H1 (cell line): ENCODE results near the gene CDH16.

Source experiments
- BRCA1 ChIP-seq: IDR thresholded peaks from 2 replicates; pipeline ENCODE4 v1.6.1; 2012; ENCODE audit warnings: low read depth, low read length, improper control_type of control experiment
- CTCF ChIP-seq, 3 experiments: IDR thresholded peaks; 1 replicate in 2 of 3; 2 replicates in 1 of 3; pipeline versions ENCODE4 v1.5.1 to v1.6.1; 2011; ENCODE audit warnings: low read length in 3 of 3, mild to moderate bottlenecking in 3 of 3, inconsistent platforms in 2 of 3, low read depth in 1 of 3, moderate library complexity in 1 of 3; ENCODE audit not compliant: insufficient read depth in 1 of 3; ENCODE audit errors: control extremely low read depth in 1 of 3
- KDM1A ChIP-seq: fragments of 200-600, 300-600 bp; sonication (generic); IDR thresholded peaks from 2 replicates; pipeline ENCODE4 v1.7.1; 2016; ENCODE audit warnings: mild to moderate bottlenecking, low read length, borderline replicate concordance
- POLR2A ChIP-seq, 2 experiments: IDR thresholded peaks; 1 replicate in 1 of 2; 2 replicates in 1 of 2; pipeline ENCODE4 v1.6.1; 2011; ENCODE audit warnings: low read depth in 2 of 2, low read length in 2 of 2, mild to moderate bottlenecking in 2 of 2; ENCODE audit errors: control extremely low read depth in 1 of 2
- SAP30 ChIP-seq: fragments of 300-600 bp; sonication (generic); IDR thresholded peaks from 2 replicates; pipeline ENCODE4 v1.7.1; 2012; ENCODE audit warnings: low read length, moderate library complexity, mild to moderate bottlenecking, inconsistent platforms; ENCODE audit not compliant: insufficient read depth, insufficient replicate concordance
- YY1 ChIP-seq: IDR thresholded peaks from 2 replicates; pipeline ENCODE4 v1.6.1; 2011; ENCODE audit warnings: low read depth, mild to moderate bottlenecking, low read length

GRCh38 chr16:66944054-66944441 lies 25.4 kb upstream of the CDH16 start:
- no peak for TF ChIP-seq CTCF (IDR thresholded peaks at IDR 0.05; ENCODE audit: control extremely low read depth in 1 of 3, insufficient read depth in 1 of 3, low read depth in 1 of 3, low read length in 3 of 3)
- no peak for TF ChIP-seq SAP30
- TF ChIP-seq POLR2A (IDR thresholded peaks at IDR 0.05; ENCODE audit: control extremely low read depth in 1 of 2, low read depth in 2 of 2, low read length in 2 of 2), result no peak
- TF ChIP-seq KDM1A, result no peak
- TF ChIP-seq BRCA1, result no peak
- TF ChIP-seq YY1, result no peak
